Measurements from ENCODE around the gene HMG20A.

Gene HMG20A

DNA sequence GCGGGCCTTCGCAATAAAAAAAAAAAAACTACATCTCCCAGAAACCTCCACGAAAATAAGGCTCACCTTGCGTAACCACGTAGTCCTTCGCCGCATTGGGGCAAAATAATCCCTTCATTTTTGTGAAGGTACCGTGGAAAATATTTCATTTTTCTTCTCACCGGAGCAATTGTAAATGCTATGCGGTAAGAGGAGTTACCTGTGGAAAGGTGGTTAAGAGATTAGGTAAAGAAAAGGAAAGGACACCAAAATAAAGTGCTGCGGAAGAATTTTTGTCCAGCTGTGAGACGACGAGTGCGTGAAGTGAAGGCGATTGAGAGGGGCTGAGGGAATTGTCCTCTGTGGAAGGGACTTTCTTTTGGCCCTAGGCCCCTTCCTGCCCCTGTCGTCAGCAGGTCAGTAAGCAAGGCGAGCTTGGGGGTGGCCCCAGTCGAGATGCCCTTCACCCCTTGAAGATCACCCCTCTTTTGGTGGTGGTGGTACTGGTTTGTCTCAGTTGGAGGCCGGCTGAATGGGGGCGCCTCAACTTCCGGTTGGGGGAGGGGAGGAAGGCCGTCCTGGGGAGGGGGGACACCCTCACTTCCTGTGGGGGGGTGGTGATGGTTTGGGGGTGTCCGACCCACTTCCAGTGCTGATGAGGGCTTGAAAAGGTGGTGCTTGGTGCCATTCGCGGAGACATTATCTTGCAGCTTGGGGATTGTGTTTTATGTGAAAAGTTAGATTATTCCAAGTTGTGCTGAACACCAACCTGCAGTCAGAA, at the start of gene HMG20A:
Gene HMG20A, plus strand, starts transcription at position 279 of the 760 bp plus-strand sequence. CDS start 37,520 bp downstream, outside the sequence.
- DNase-seq (ENCODE audit: low read depth, low spot score), result peak; percentile 40

DNA sequence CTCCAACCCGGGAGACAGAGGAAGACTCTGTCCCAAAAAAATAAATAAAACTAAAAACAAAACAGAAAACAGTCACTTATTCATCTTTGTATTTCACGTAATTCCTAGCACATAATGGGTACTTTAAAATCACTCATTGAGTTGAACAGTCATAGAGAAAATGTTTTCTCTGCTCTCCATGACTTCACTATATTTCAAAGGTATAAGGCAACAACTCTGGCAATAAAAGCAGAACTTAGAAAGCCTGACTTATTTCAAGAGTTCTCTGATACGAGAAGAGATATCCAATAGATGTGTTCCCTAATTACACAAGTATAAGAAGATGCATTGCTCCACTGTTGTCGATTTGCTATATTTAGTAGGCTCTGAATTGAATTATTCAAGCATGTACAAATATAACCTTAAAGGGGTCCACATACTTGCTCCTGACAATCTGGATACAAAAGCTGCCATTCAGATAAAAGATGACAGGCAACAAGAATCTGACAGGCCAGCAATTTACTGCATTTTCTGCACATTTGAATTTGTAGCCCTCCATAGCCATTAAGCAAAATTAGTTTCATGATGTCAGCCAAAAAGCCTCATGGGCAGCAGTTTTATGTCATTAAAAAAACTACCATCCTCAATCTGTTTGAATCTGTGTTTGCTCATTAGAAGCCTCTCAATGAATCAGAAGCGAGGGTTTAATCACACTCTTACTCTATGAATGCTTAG, 48.7 kb upstream of the HMG20A start:
- DNase-seq (ENCODE audit: low read depth, low spot score), result no peak
- no peak overlapping the region for H3K27ac ChIP-seq

More for the DNA sequence above, at the start of gene HMG20A:
- peak within 1 kb of the TSS; percentile 80 for H3K27ac ChIP-seq

DNA sequence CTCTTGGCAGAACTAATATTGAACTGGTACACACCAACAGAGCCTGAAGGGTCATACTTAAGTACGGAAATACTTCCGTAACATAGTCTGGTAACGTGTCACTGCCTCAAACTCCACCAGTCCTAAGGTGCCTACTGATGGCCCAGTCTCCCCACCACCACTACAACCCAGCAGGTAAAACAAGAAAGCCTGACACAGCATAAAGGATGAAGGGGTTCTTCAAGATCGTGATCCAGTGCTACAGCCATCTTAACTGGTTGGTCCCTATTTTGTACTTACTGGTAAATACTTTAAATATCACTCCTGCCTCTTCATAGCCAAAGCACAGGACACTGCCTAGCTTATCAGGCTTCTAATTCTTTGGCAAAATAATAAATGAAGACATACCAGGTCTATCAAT, 47.2 kb upstream of the HMG20A start:
- no peak for DNase-seq (ENCODE audit: low read depth, low spot score)
- no peak overlapping the region for H3K27ac ChIP-seq

DNA sequence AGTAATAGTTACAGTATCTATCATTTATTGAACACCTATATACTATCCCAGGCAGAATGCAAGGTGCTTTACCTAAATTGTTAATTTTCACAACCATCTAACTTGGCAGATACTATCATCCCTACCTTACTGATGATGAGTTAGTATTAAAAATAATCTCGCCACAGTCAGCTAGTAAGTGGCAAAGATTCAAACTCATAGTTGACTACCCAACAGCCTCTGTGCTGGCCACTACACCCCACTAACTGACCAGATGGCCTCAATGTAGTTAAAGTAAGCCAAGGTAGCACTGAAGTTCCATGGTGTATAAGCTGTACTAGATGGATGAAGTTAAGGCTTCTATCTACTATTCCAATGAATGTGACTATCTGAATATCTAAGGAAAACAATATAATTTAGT, 45.6 kb upstream of the HMG20A start:
- DNase-seq (ENCODE audit: low read depth, low spot score), result no peak
- H3K27ac ChIP-seq, result no peak overlapping the region

DNA sequence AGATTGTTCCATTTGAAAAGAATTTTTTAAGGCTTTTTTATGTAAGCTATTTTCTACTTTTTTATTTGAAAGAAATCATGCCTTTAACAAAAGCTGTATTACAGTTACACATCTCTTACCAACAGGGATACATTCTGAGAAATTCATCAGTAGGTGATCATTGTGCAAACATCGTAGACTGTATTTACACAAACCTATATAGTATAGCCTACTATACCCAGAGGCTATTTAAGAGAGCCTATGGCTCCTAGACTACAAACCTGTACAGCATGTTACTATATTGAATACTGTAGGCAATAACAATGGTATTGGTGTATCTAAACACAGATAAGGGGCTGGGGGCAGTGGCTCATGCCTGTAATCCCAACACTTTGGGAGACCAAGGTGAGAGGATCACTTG, 43.9 kb upstream of the HMG20A start:
- no peak overlapping the region for H3K27ac ChIP-seq
- DNase-seq (ENCODE audit: low read depth, low spot score), result no peak

DNA sequence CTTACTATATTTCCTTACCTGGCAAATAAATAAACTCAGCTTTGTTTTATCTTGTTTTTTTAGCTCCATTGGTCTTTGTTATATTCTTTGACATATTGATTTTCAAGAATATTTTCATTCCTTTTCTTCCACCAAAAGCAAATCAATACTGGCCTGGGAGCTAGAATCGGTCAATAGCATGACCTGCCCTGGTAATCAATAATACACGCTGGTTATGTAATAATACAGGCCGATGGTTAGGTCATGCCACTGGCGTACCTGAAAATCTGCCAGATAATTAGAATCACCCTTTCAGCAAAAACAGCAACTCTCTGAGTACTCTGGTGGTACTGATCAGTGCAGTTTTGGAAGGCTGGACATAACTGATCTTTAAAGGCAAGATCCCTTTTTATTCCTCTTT, 40.7 kb upstream of the HMG20A start:
- no peak for DNase-seq (ENCODE audit: low read depth, low spot score)
- no peak overlapping the region for H3K27ac ChIP-seq

DNA sequence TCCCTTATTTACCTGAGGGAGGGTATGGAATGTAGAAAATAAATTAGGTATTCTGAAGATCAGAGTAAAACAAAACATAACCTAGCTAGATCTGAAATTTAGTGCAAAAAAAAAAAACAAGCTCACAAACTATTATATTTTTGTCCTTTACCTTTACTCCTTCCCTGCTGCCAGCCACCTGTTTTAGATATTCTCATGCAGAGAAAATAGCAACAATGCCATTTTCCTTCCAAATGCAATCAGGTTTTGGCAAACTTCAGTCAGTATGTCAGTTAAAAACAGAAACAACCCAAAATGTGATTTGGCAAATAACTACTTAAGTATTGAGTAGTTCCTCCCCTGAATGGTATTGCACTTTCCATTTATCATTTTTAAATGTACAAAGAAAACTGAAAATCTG, 36.6 kb upstream of the HMG20A start:
- no peak for DNase-seq (ENCODE audit: low read depth, low spot score)

DNA sequence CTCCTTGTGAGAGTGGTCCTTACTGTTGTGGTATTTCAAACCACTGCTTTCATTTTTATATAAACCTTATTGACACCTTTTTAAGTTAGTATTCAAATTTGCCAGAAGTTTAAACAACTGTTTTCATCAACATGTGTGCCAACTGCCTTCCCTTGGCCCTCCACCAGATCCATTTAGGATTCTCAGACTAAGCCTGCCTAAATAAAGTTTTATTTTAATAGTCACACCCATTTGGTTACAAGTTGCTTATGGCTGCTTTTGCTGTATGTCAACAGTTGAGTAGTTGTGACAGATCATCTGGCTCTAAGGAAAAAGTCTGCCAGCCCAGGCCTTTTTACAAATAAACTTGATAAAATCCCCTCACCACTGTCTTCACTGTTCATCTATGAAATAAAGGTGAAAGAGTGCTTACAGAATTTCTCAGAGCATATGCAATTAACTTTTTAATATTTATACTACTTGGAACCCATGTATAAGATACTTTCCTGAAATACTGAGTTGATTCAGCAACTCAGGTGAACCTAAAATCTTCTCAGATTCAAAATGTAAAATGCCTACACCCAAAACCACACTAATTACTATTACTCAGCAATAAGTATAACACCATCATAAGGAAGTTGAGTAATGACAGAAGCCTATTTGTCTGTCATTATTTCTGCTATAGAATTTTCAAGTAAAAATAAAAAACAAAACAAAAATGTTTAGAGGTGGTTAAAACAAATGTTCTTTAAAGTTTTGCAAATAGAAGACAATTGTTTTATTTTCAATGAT, 35.9 kb upstream of the HMG20A start:
- no peak for DNase-seq (ENCODE audit: low read depth, low spot score)
- no peak overlapping the region for H3K27ac ChIP-seq

More for the DNA sequence above, 36.6 kb upstream of the HMG20A start:
- no peak overlapping the region for H3K27ac ChIP-seq

DNA sequence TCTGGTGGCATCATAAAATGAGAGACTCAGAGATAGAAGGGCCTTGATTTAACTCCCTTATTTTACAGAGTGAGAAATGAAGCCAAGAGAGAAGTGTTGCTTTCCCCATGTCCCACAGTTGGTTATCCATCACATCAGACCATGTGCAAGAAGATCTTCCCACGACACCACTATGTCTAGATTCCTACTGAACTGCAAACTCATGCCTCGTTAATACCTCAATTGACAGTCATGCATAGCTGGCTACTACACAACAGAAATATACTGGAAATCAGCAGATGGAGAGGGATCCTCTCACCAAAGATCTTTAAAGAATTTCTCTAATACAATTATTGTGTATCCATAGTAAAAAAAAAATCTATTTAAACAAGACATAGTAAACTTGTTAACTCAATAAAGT, 34.1 kb upstream of the HMG20A start:
- H3K27ac ChIP-seq, result no peak overlapping the region
- no peak for DNase-seq (ENCODE audit: low read depth, low spot score)

DNA sequence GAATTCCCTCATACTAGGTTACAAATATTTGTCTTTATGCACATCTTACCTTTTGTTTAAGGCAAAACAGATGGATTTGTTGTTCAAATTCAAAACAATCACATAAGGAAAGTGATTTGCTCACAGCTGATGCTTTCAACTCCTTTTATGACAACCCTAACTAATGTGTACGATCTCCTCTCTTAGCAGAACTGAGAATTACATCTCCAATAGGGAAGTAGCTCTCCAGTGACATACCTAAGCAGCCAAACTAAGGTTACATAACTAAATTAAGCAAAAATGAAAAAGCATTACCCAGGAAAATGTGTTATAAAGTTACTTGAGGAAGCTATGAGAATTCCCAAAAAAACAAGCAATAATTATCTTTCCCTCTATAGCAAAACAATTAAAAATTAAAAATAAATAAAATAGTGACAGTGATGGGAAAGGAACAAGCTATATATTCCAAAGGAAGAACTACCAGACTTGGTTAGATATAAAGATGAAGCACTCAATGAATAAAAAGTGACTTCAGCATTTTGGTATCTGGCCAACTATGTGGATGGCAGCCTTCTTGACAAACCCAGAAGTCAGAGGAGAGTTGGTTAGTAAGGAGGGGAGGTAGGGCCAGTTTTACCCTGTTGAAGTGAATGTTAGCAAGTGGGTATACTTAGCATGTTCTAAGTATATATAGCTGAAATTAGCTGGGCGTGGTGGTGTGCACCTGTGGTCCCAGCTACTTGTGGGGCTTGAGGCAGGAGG, 33.2 kb upstream of the HMG20A start:
- no peak overlapping the region for H3K27ac ChIP-seq
- no peak for DNase-seq (ENCODE audit: low read depth, low spot score)

DNA sequence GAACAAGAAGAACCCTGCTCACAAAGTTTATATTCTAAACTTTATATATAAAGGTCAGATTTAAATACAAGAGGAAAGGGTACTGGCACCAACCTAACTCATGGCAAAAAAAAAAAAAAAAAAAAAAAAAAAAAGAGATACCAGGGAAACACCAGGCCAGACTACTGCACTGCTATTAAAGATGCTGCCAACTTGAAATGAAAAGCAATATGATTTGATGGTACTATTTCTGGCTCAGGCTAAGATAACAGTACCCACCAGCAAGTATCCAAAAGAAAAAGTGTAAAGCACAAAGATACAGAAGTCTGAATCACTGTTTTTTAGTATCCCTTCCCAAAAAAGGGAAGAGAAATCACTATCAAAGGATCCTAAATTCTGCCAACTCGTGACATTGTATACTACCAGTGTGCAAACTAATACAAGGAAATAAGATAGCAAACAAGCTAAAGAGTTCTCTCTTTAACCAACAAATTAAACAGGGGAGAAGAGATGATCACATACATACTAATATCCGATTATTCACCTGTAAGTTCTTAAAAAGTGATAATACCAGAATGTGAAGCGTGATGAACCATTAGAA, 29.2 kb upstream of the HMG20A start:
- DNase-seq (ENCODE audit: low read depth, low spot score), result no peak
- no peak overlapping the region for H3K27ac ChIP-seq

DNA sequence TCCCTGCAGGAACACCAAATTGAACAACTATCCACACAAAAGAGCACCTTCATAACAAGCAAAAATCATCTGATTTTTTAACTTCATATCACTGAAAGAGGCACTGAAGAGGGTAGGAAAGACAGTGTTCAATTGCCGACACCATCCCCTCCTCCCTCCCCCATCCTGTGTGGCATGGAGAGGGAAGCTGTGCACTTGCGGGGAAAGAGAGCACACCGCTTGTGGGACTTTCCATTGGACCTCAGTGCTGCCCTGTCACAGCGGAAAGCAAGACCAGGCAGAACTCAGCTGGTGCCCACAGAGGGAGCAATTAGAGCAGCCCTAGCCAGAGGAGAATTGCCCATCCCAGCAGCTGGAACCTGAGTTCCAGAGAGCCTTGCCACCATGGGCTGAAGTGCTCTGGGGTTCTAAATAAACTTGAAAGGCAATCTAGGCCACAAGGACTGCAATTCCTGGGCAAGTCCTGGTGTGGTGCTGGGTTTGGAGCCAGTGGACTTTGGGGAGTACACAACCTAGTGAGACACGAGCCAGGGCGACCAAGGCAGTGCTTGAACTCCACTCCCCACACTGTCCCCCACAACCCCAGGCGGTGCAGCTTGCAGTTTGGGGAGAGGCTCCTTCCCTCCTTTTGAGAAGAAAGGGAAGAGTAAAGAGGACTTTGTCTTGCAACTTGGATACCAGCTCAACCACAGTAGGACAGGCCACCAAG, 27.8 kb upstream of the HMG20A start:
- no peak overlapping the region for H3K27ac ChIP-seq
- DNase-seq (ENCODE audit: low read depth, low spot score), result no peak

DNA sequence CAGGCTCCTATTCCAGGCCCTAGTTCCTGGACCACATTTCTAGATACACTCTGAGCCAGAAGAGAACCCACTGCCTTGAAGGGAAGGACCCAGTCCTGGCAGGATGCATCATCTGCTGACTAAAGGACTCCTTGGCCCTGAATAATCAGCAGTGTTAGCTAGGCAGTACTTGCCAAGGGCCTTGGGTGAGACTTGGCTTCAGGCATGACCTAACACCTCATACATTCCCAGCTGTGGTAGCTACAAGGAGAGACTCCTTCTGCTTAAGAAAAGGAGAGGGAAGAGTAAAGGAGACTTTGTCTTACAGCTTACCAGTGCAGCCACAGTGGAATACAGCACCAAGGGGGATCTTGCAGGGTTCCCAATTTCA, 27.2 kb upstream of the HMG20A start:
- DNase-seq (ENCODE audit: low read depth, low spot score), result no peak
- no peak overlapping the region for H3K27ac ChIP-seq

DNA sequence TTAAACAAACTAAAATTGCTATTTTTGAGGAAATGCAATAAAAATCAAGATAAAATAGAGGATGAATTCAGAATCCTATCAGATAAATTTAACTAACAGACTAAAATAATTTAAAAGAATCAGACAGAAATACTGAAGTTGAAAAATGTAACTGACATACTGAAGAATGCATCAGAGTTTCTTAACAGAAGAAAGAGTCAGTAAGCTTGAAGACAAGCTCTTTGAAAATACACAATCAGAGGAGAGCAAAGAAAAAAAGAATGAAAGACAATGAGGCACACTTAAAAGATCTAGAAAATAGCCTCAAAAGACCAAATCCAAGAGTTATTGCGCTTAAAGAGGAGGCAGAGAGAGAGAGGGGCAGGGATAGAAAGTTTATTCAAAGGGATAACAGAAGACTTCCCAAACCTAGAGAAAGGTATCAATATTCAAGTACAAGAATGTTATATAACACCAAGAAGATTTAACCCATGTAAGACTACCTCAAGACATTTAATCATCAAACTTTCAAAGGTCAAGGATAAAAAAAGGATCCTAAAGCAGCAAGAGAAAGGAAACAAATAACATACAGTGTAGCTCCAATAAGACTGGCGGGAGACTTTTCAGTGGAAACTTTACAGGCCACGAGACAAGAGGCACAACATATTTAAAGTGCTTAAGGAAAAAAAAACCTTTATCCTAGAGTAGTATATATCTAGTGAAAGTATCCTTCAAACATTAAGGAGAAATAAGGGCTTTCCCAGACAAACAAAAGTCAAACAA, 25.5 kb upstream of the HMG20A start:
- DNase-seq (ENCODE audit: low read depth, low spot score), result no peak
- no peak overlapping the region for H3K27ac ChIP-seq

DNA sequence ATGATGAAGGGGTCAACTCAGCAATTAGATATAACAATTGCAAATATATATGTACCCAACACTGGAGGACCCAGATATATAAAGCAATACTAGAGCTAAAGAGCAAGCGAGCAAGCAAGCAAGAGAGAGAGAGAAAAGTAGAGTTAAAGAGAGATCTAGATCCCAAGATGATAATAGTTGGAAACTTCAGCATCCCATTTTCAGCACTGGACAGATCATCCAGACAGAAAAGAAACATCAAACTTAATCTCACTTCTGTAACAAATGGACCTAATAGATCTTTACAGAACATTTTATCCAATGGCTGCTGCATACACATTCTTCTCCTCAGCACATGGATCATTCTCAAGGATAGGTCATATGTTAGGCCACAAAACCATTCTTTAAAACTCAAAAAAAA, 24.0 kb upstream of the HMG20A start:
- H3K27ac ChIP-seq, result no peak overlapping the region
- DNase-seq (ENCODE audit: low read depth, low spot score), result no peak

DNA sequence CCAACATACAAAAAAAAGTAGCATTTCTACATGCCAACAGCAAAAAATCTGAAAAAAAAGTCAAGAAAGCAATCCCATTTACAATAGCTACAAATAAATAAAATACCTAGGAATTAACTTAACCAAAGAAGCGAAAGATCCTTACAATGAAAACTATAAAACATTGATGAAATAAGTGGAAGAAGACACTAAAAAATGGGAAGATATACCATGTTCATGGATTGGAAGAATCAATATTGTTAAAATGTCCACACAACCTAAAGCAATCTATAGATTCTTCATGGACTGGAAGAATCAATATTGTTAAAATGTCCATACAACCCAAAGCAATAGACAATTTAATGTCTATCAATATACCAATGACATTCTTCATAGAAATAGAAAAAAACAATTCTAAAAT, 21.8 kb upstream of the HMG20A start:
- H3K27ac ChIP-seq, result no peak overlapping the region
- no peak for DNase-seq (ENCODE audit: low read depth, low spot score)

DNA sequence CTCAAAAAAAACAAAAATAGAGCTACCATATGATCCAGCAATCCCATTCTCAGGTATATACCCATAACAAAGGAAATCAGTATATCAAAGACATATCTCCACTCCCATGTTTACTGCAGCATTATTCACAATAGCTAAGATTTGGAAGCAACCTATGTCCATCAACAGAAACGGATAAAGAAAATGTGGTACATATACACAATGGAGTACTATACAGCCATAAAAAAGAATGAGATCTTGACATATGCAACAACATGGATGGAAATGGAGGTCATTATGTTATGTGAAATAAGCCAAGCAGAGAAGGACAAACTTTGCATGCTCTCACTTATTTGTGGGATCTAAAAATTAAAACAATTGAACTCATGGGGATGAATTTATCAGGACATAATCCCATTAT, 20.4 kb upstream of the HMG20A start:
- H3K27ac ChIP-seq, result no peak overlapping the region
- no peak for DNase-seq (ENCODE audit: low read depth, low spot score)

DNA sequence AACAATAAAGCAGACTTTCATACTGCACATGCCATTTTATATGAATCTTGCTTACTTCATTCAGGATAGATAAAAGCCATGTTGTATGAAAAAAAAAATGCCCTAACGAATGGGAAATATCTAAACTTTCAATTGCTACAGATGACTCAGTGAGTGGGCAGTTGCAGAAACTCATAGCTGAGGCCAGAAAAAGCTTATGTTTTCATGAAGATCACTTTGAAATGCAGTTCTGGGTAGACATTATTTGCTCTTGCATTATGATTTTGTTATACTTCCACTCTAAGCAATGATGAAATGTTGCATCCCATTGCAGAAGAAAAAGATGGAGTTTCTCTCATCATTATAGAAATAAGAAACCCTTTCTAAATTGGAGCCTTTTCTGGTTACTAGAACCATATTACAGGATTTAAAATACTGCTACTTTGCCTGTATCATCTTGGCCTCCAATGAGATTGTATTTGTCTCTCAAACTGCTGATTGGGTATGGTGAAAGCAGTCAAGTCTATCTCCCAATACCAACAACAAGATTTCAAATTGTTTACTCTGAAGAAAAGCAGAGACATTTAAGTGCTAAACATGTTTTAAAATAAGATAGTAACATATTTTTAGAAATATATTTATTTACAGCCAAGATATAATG, 17.8 kb upstream of the HMG20A start:
- H3K27ac ChIP-seq, result no peak overlapping the region
- DNase-seq (ENCODE audit: low read depth, low spot score), result no peak

Data from epithelial cell of prostate (primary cell).